HepG2 (cell line): ENCODE results near the gene SVOP. TPM values are rescaled to one million over a fixed set of nuclear protein-coding genes. Genes with fewer than 3 reads are reported as not detected.

ENCODE experiments used
- ATAC-seq: fragments of 200-7000 bp; cut with Tn5 transposase; 3 replicates; pipeline ENCODE4 v1.9.1; 2020; ENCODE audit warnings: mild to moderate bottlenecking, moderate library complexity
- BruUV-seq: library from RNA; stranded (reverse); fragments of 400-500 nt; replicated peaks from 2 replicates; lab custom pipeline; 2021; lab: Mats Ljungman, UMichigan
- CTCF ChIA-PET: fragments of 300-600 bp; formaldehyde crosslinking; extraction: SDS; loops from one replicate; lab custom pipeline; 2021; ENCODE audit warnings: low total read pairs, inconsistent platforms, low intra/inter-chr PET ratio; lab: Yijun Ruan, JAX
- POLR2A ChIA-PET: fragments of 350-600 bp; sonication (Branson Sonifier 250); formaldehyde crosslinking; loops from one replicate; lab custom pipeline; 2020; ENCODE audit warnings: antibody characterized with exemption, inconsistent platforms; lab: Yijun Ruan, JAX
- DNase-seq: peaks from one replicate; pipeline ENCODE4 v3.0.0-alpha.2; 2015; ENCODE audit warnings: low spot score
- FAIRE-seq: peaks from 3 replicates; lab custom pipeline; 2011; peaks lifted over from hg19 to GRCh38; lab: Jason Lieb, UNC
- H2AFZ ChIP-seq: one replicate; pipeline ENCODE4 v1.6.1; 2011; ENCODE audit warnings: low read length, inconsistent platforms
- H3K27ac ChIP-seq: fragments of 300-600 bp; 3 replicates; pipeline ENCODE4 v1.8.0; 2011; ENCODE audit warnings: mixed run types, mild to moderate bottlenecking, mixed read lengths, low read length, inconsistent platforms; ENCODE audit not compliant: insufficient read depth; ENCODE audit errors: extremely low read length
- H3K27me3 ChIP-seq, 2 experiments: fragments of 200-600 bp in 1 of 2; 2 replicates in 1 of 2; 3 replicates in 1 of 2; pipeline versions ENCODE4 v1.6.0 to v1.8.0; 2011; ENCODE audit warnings: low read length in 2 of 2, mild to moderate bottlenecking in 2 of 2, moderate library complexity in 2 of 2, inconsistent platforms in 1 of 2; ENCODE audit not compliant: insufficient read depth in 2 of 2, control insufficient read depth in 1 of 2
- H3K36me3 ChIP-seq, 2 experiments: fragments of 200-600 bp in 1 of 2; replicated peaks in 1 of 2; 2 replicates in 1 of 2; 3 replicates in 1 of 2; pipeline versions ENCODE4 v1.5.1 to v1.8.0; 2011; ENCODE audit warnings: low read length in 2 of 2, inconsistent platforms in 1 of 2; ENCODE audit not compliant: insufficient read depth in 2 of 2, control insufficient read depth in 1 of 2
- H3K4me1 ChIP-seq: 2 replicates; pipeline ENCODE4 v1.5.1; 2012; ENCODE audit warnings: low read length, inconsistent platforms; ENCODE audit not compliant: insufficient read depth
- H3K4me2 ChIP-seq: 2 replicates; pipeline ENCODE4 v1.6.0; 2011; ENCODE audit warnings: low read depth, low read length, inconsistent platforms
- H3K4me3 ChIP-seq, 3 experiments: fragments of 200-600 bp in 1 of 3; sonication (generic), shearing (Covaris generic) in 1 of 3; replicated peaks in 1 of 3; 2 replicates each; pipeline ENCODE4 v1.5.1; 2011 to 2016; ENCODE audit warnings: low read length in 3 of 3, inconsistent platforms in 2 of 3, low read depth in 2 of 3, mild to moderate bottlenecking in 2 of 3, control low read depth in 1 of 3, mixed read lengths in 1 of 3; ENCODE audit not compliant: insufficient read depth in 1 of 3
- H3K79me2 ChIP-seq: one replicate; pipeline ENCODE4 v1.6.1; 2011; ENCODE audit warnings: low read length, inconsistent platforms; ENCODE audit not compliant: insufficient read depth
- H3K9ac ChIP-seq: 2 replicates; pipeline ENCODE4 v1.6.0; 2011; ENCODE audit warnings: mild to moderate bottlenecking, low read depth, low read length, inconsistent platforms; ENCODE audit not compliant: insufficient read depth
- H3K9me3 ChIP-seq: 2 replicates; pipeline ENCODE4 v1.5.1; 2012; ENCODE audit warnings: mild to moderate bottlenecking, low read length
- H4K20me1 ChIP-seq: 2 replicates; pipeline ENCODE4 v1.6.0; 2011; ENCODE audit warnings: inconsistent platforms, mild to moderate bottlenecking, low read length, moderate library complexity; ENCODE audit not compliant: insufficient read depth
- IRX3 ChIP-seq: sonication (generic); formaldehyde crosslinking; IDR thresholded peaks from 2 replicates; pipeline ENCODE4 v1.8.1; 2023; ENCODE audit warnings: mild to moderate bottlenecking, low read depth, missing genetic modification reagents, borderline replicate concordance
- ZNF33B ChIP-seq: sonication (generic); formaldehyde crosslinking; IDR thresholded peaks from 2 replicates; pipeline ENCODE4 v1.5.1; 2020; ENCODE audit warnings: mild to moderate bottlenecking, missing genetic modification reagents
- WGBS: methylation state at CpG from one replicate; pipeline ENCODE4 v1.1.6; 2017; ENCODE audit warnings: low lambda C conversion rate; 5-methylcytosine and 5-hydroxymethylcytosine counted together
- in situ Hi-C: cut with HindIII; loops from 2 replicates; pipeline ENCODE4 v1.10.0; 2017; ENCODE audit warnings: low pct_unique_long_range_greater_than_20kb; ENCODE audit not compliant: extremely low pct_ligation_motif_present
- intact Hi-C: fragments of 100-400 bp; cut with micrococcal nuclease; formaldehyde crosslinking; loops from one replicate; pipeline ENCODE4 v1.10.0; 2022; ENCODE audit not compliant: unreplicated experiment
- polyA plus RNA-seq, 8 experiments: library from polyadenylated mRNA; depleted of rRNA in 3 of 8; stranded (reverse) in 7 of 8; unstranded in 1 of 8; fragments of >200 nt; fragmentation: Illumina TruSeq in 4 of 8; extraction: Trizol in 4 of 8; gene quantifications; 2 replicates each; pipeline versions ENCODE4 v1.2.1 to v1.2.3, GENCODE V29; 2011 to 2016; ENCODE audit warnings: low read depth in 4 of 8, missing spikeins in 1 of 8, mixed read lengths in 1 of 8; ENCODE audit not compliant: insufficient read depth in 1 of 8
- total RNA-seq, 5 experiments: library from RNA; depleted of rRNA; stranded (reverse); fragments of >200 nt; fragmentation: Illumina TruSeq; extraction: Trizol; gene quantifications; 2 replicates each; pipeline ENCODE4 v1.2.3, GENCODE V29; 2016; ENCODE audit warnings: low read depth in 1 of 5
- TF ChIP-seq, protein P1 (sequence below): sonication (generic); formaldehyde crosslinking; IDR thresholded peaks from 2 replicates; pipeline ENCODE4 v1.8.0; 2022; ENCODE audit warnings: missing genetic modification reagents, mild to moderate bottlenecking, moderate library complexity, borderline replicate concordance
- TF ChIP-seq, protein P2 (sequence below), 2 experiments: sonication (generic) in 1 of 2; formaldehyde crosslinking in 1 of 2; IDR thresholded peaks; 2 replicates each; pipeline versions ENCODE4 v1.6.1 to v1.9.0; 2014 to 2022; ENCODE audit warnings: antibody characterized with exemption in 1 of 2, borderline replicate concordance in 1 of 2, inconsistent platforms in 1 of 2, low read depth in 1 of 2, missing genetic modification reagents in 1 of 2
- TF ChIP-seq, protein P3 (sequence below): sonication (generic); formaldehyde crosslinking; IDR thresholded peaks from 2 replicates; pipeline ENCODE4 v1.5.0; 2020; ENCODE audit warnings: missing genetic modification reagents

SVOP gene
- total and polyA plus RNA-seq, 2 of the 13 experiments (the other 11 are each of a cell fraction or from before 2014, with no cell fraction given) = not detected

DNA sequence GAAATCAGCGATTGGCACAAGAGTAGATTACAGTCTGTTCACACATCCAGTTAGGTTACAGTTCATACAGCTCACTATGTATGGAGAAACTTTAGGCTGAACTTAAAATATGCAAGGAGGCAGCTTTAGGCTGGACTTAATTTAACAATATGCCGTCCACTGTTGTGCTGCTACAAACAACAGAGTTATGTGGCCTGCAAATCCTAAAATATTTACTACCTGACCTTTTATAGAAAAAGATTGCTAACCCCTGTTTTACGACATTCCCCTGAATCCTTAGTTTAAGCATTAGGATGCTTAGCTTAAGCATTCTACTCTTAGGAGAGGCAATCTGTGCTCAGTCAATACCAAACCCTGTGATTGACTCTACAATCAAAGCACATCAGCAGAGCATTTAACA is 90.1 kb downstream of the SVOP start:
- no peak for DNase-seq
- no peak for FAIRE-seq
- H3K27me3 ChIP-seq = peaks cover 0 to 12% of the 10 kb centered on the region in 2 experiments; a peak in 2 of 5 replicates
- TF ChIP-seq, protein P1, sequence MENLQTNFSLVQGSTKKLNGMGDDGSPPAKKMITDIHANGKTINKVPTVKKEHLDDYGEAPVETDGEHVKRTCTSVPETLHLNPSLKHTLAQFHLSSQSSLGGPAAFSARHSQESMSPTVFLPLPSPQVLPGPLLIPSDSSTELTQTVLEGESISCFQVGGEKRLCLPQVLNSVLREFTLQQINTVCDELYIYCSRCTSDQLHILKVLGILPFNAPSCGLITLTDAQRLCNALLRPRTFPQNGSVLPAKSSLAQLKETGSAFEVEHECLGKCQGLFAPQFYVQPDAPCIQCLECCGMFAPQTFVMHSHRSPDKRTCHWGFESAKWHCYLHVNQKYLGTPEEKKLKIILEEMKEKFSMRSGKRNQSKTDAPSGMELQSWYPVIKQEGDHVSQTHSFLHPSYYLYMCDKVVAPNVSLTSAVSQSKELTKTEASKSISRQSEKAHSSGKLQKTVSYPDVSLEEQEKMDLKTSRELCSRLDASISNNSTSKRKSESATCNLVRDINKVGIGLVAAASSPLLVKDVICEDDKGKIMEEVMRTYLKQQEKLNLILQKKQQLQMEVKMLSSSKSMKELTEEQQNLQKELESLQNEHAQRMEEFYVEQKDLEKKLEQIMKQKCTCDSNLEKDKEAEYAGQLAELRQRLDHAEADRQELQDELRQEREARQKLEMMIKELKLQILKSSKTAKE (CRISPR knock-in tag) = no peak
- TF ChIP-seq, protein P2, sequence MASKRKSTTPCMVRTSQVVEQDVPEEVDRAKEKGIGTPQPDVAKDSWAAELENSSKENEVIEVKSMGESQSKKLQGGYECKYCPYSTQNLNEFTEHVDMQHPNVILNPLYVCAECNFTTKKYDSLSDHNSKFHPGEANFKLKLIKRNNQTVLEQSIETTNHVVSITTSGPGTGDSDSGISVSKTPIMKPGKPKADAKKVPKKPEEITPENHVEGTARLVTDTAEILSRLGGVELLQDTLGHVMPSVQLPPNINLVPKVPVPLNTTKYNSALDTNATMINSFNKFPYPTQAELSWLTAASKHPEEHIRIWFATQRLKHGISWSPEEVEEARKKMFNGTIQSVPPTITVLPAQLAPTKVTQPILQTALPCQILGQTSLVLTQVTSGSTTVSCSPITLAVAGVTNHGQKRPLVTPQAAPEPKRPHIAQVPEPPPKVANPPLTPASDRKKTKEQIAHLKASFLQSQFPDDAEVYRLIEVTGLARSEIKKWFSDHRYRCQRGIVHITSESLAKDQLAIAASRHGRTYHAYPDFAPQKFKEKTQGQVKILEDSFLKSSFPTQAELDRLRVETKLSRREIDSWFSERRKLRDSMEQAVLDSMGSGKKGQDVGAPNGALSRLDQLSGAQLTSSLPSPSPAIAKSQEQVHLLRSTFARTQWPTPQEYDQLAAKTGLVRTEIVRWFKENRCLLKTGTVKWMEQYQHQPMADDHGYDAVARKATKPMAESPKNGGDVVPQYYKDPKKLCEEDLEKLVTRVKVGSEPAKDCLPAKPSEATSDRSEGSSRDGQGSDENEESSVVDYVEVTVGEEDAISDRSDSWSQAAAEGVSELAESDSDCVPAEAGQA (IDR thresholded peaks at IDR 0.05; ENCODE audit: low read depth) = no peak
- TF ChIP-seq, protein P2 (CRISPR knock-in tag; IDR thresholded peaks at IDR 0.05; ENCODE audit: borderline replicate concordance) = no peak
- no peak for TF ChIP-seq IRX3 (CRISPR knock-in tag)
- TF ChIP-seq, protein P3, sequence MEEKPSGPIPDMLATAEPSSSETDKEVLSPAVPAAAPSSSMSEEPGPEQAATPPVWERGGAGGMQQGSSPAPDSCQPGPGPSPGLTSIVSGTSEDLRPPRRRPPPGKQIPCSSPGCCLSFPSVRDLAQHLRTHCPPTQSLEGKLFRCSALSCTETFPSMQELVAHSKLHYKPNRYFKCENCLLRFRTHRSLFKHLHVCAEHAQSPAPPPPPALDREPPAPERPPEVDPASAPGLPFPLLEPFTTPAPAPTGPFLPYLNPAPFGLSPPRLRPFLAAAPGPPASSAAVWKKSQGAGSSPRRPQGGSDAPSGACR = no peak
- no peak for TF ChIP-seq ZNF33B (CRISPR knock-in tag)
- TF ChIP-seq, all 625 proteins: peak for 0
- Histone ChIP-seq H3K4me1 (0 out of 2 replicates have a peak, but pooled peaks cover 9% of the 10 kb centered on the region), H3K79me2 (no peaks in the 10 kb centered on the region), H2AFZ (no peak overlapping the region), H3K36me3 (no peaks in the 10 kb centered on the region), H3K9me3 (no peaks in the 10 kb centered on the region), H3K27ac (no peak overlapping the region), H3K9ac (no peak overlapping the region), H3K4me2 (no peak overlapping the region), H3K4me3 (no peak overlapping the region), H4K20me1 (no peaks in the 10 kb centered on the region)
- no peak for ATAC-seq
- intact Hi-C loops (no loop called here), in situ Hi-C loops (no loop called here)
- 36% methylated on average over 3 of the region's 3 CpGs for WGBS
- POLR2A ChIA-PET = no interaction called here
- no TSS peak for BruUV-seq
- CTCF ChIA-PET = no interaction called here
